Measurements from ENCODE around the gene SLC5A2. TPM values are rescaled to one million over a fixed set of nuclear protein-coding genes. Genes with fewer than 3 reads are reported as not detected.
A peak's percentile ranks its signal among the peaks of the same experiment; 100 is the strongest.
"Not testable (repeated sequence)": the region's sequence is repeated elsewhere in the genome, so short reads cannot be mapped to it uniquely, and the experiment has no call there.

SLC5A2 gene
- polyA plus RNA-seq, 1 donor = 7.8 TPM

- no peak for DNase-seq
These were observed 15.6 kb downstream of the SLC5A2 start for GRCh38 chr16:31498493-31498892.

GRCh38 chr16:31499928-31500327 is 17.0 kb downstream of the SLC5A2 start:
- DNase-seq = no peak

GRCh38 chr16:31501226-31501965 is 18.5 kb downstream of the SLC5A2 start:
- no peak for DNase-seq

GRCh38 chr16:31501966-31502348 is 19.0 kb downstream of the SLC5A2 start:
- DNase-seq = no peak

- no peak for DNase-seq
These were observed 20.1 kb downstream of the SLC5A2 start for GRCh38 chr16:31502981-31503380.

- DNase-seq = not testable (repeated sequence)
These were observed 20.6 kb downstream of the SLC5A2 start for GRCh38 chr16:31503555-31503954.

GRCh38 chr16:31504159-31504558 is 21.2 kb downstream of the SLC5A2 start:
- DNase-seq = no peak

GRCh38 chr16:31505483-31505882 is 22.6 kb downstream of the SLC5A2 start:
- no peak for DNase-seq

GRCh38 chr16:31507617-31507928 is 24.6 kb downstream of the SLC5A2 start:
- no peak for DNase-seq

GRCh38 chr16:31507929-31508705 is 25.2 kb downstream of the SLC5A2 start, which contains the start of gene RUSF1:
RUSF1 (minus strand) TSS chr16:31508391; CDS start chr16:31508373, 18 bp downstream.
- DNase-seq = peak; percentile 94

- peak; percentile 63 for DNase-seq
These were observed 25.8 kb downstream of the SLC5A2 start for GRCh38 chr16:31508706-31509195.

- no peak for DNase-seq
These were observed 30.2 kb downstream of the SLC5A2 start for GRCh38 chr16:31513126-31513525.

- DNase-seq = no peak
These were observed 31.0 kb downstream of the SLC5A2 start for GRCh38 chr16:31513884-31514283.

GRCh38 chr16:31517800-31518402 is 35.0 kb downstream of the SLC5A2 start:
- DNase-seq = no peak

GRCh38 chr16:31519759-31520431 is 37.0 kb downstream of the SLC5A2 start:
- DNase-seq = no peak

- DNase-seq = no peak
These were observed 38.4 kb downstream of the SLC5A2 start for GRCh38 chr16:31521368-31521767.

- no peak for DNase-seq
These were observed 39.1 kb downstream of the SLC5A2 start for GRCh38 chr16:31522071-31522470.

- not testable (repeated sequence) for DNase-seq
These were observed 40.8 kb downstream of the SLC5A2 start for GRCh38 chr16:31523768-31524167.

- DNase-seq = no peak
These were observed 42.2 kb downstream of the SLC5A2 start for GRCh38 chr16:31525113-31525512.

- no peak for DNase-seq
These were observed 44.9 kb downstream of the SLC5A2 start, which contains the start of gene AHSP for GRCh38 chr16:31527734-31528274. AHSP (plus strand) TSS chr16:31527900; CDS start chr16:31528140, 240 bp downstream.

- no peak for DNase-seq
These were observed 45.7 kb downstream of the SLC5A2 start for GRCh38 chr16:31528523-31529107.

Measured in hindlimb muscle (tissue), 1 donor.